Thyroid gland (tissue), 4 donors: Measurements from ENCODE around the gene CERK.

Source experiments
- POLR2A ChIP-seq, 2 donors: fragments of 450-650 bp; IDR thresholded peaks; one replicate each; pipeline ENCODE4 v1.6.1; 2017; ENCODE audit warnings: antibody characterized with exemption in 2 of 2, mild to moderate bottlenecking in 2 of 2, moderate library complexity in 1 of 2
- TF ChIP-seq, protein P1 (sequence below), 6 experiments: fragments of 200-600 bp in 3 of 6; fragments of 450-650 bp in 3 of 6; sonication (generic) in 3 of 6; IDR thresholded peaks; one replicate each; pipeline ENCODE4 v1.5.1; 2016 to 2019; ENCODE audit warnings: antibody characterized with exemption in 6 of 6, mild to moderate bottlenecking in 2 of 6, inconsistent platforms in 1 of 6, moderate library complexity in 1 of 6

- TF ChIP-seq, protein P1, sequence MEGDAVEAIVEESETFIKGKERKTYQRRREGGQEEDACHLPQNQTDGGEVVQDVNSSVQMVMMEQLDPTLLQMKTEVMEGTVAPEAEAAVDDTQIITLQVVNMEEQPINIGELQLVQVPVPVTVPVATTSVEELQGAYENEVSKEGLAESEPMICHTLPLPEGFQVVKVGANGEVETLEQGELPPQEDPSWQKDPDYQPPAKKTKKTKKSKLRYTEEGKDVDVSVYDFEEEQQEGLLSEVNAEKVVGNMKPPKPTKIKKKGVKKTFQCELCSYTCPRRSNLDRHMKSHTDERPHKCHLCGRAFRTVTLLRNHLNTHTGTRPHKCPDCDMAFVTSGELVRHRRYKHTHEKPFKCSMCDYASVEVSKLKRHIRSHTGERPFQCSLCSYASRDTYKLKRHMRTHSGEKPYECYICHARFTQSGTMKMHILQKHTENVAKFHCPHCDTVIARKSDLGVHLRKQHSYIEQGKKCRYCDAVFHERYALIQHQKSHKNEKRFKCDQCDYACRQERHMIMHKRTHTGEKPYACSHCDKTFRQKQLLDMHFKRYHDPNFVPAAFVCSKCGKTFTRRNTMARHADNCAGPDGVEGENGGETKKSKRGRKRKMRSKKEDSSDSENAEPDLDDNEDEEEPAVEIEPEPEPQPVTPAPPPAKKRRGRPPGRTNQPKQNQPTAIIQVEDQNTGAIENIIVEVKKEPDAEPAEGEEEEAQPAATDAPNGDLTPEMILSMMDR (IDR thresholded peaks at IDR 0.05), result no peak
- no peak for TF ChIP-seq POLR2A (IDR thresholded peaks at IDR 0.05)
These were observed 102.3 kb downstream of the CERK start for GRCh38 chr22:46635756-46636155.
